GM21423 (cell line): ENCODE results near the gene THEM4.
A peak's percentile ranks its signal among the peaks of the same experiment; 100 is the strongest.
"Not testable (repeated sequence)": the region's sequence is repeated elsewhere in the genome, so short reads cannot be mapped to it uniquely, and the experiment has no call there.

Source experiments
- ATAC-seq: cut with Tn5 transposase; IDR thresholded peaks from one replicate; pipeline ENCODE4 v1.9.1; 2021; ENCODE audit warnings: mild to moderate bottlenecking, moderate library complexity; ENCODE audit not compliant: unreplicated experiment

The THEM4 gene

DNA sequence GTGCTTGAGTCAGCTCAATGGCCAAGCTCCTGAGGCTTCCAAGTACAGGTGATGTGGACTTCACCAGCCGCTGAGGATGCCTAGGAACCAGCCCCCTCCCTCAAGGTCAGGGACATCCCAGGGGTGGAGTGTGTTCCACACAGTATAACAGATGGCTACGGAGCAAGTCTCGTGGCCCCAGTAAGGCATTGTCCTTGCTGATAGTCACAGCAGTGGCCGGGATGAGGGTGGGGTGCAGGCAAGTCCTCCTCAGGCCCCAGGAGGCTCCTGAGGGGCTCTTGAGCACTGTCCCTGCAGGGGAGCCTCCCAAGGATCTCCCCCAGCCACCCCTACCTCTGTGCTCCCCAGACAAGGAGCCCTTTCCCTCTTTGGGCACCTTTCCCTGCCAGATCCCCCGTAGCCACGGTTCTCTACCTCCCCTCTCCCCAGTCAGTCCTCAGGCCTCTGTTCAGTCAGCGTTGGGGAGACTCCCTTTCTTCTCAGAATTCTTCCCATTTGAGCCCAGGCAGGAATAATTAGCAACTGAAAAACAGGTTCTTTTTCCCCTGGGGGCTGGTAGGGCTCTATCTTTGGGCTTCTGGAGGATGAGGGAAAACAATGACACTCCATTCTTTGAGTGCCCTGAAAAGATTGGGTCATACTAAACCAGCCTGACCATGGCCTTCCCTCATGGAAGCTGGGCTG is 48.7 kb downstream of the THEM4 start:
- ATAC-seq, result no peak

DNA sequence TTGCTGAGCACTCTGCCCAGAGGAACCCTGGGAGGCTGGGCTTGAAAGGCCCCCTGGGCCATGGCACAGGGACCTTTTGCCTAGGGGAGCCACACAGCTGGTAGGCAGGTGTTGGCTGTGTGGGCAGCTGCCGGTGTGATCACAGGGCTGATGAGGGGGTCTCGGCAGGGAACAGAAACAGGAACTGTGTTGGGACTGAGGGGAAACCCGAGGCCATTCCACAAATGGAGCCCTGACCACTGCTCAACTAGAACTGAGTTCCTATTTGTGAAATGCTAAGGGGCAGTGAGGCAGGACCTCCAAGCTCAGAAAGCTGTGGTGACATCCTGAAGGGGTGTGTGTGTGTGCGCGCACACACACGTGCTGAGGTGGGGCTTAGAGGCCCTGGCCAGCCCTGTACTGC is 49.4 kb downstream of the THEM4 start:
- ATAC-seq, result no peak

DNA sequence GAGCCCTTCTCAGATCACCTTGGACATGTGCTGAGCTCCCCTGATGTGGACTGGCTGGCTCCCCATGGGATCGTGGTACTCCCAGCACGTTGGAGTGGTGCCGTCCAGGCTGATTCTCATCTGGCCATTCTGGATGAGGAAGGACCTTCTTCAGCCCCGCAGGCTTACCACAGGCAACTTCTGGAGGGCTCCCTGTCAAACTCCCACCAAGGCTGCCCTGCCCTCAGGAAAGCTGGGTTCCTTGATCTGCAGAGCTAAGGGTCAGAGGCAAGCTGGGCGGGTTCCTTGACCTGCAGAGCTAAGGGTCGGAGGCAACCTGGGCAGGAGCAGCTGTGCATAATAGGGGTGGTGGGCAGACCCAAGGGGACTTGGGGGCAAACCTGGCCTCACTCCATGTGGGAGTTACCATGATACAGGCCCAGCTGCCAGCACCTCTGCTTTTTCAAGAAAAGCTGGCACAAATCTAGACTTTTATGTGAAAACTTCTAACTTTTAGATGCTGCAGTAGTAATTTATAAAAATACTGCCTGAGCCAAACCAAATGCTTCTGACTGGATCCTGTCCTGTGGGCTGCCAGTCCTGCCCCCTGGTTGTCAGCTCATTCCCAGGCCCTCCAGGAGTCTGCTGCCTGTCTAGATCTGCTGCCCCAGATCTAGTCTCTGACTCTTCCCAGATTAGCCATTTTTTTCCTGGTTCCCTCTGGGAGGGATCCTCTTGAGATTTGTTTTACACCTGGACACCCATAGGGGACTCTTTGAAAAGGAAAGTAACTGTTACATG is 50.2 kb downstream of the THEM4 start:
- ATAC-seq, result no peak

DNA sequence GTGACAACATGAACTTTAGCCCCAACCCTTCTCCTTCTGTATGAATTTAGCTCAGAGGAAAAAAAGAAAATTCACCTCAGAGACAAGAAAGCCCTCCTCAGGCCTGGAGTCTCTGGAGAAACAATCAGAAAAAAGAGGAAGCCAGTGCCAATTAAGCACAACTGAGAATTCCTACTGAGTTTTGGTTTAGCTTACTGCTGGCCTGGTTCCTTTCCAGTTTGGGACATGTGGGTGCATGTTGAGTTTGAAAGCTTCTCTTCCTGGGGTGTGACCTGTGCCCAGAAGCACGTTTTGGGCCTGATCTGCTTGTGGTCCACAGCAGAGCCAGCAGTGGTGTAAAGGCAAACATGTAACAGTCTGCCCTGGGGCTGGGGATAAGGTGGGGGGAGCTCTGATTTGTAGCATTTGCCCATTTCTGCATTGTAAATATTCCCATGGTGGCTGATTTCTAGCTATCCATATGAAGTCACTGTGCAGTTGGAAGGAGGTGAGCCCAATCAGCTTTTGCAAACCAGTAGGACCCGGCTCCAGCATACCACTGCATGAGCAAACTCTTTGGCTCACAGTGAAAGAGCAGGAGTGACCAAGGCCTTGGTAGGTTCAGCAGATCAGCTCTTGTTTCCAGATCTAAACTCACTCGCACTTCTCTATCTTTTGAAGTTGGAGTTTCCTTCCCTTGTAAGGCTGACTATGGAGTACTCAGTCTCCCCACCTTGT is 51.1 kb downstream of the THEM4 start:
- no peak for ATAC-seq

DNA sequence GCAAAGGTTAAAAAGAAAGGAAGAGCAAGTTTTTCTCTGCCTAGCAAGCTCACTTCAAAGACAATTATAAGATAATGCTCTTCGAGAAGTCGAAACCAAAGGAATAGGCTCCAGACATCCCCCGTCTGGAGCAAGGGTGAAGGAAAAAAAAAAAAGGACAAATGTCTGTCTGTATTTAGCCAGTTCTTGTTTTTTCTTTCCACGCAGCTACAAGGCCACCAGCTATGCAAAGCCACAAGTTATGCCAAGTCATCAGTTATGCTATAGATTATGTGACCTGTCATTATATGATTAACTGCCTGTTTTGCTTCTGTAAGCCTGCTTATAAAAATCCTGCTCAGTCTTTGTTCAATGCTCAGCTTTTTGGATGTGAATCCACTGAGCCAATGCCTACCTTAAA is 53.4 kb downstream of the THEM4 start:
- ATAC-seq, result no peak

DNA sequence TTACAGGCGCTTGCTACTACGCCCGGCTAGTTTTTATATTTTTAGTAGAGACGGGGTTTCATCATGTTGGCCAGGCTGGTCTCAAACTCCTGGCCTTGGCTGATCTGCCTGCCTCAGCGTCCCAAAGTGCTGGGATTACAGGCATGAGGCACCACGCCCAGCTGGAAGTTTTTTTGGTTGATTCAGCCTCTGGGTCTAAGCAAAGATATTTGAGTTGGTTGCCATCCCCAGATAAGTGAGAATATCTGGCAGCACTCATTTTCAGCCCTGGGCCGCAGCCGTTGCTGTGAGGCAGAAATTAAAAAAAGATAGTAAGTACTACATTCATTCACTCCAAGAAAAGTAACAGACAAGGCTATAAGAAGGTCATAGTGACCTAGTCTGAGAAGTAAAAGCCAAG is 53.8 kb downstream of the THEM4 start:
- ATAC-seq, result not testable (repeated sequence)

DNA sequence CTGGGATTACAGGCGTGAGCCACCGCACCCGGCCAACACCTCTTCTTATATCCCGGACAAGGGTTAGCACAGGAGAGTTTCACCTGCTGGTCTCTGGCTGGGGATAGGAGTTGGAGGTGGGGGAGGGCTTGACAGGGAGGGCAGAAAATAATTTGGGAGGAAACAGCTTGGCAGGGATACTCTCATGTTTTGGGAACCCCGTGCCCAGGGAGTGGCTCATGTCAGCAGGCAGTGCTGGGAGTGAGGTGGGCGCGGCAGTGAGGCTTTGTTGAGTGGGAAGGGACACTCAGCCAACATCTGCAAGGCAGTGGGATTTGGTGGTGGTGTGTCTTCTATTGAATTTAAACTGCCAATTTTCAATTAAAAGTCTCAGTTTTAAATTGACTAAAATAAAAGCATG is 54.7 kb downstream of the THEM4 start:
- ATAC-seq, result no peak

DNA sequence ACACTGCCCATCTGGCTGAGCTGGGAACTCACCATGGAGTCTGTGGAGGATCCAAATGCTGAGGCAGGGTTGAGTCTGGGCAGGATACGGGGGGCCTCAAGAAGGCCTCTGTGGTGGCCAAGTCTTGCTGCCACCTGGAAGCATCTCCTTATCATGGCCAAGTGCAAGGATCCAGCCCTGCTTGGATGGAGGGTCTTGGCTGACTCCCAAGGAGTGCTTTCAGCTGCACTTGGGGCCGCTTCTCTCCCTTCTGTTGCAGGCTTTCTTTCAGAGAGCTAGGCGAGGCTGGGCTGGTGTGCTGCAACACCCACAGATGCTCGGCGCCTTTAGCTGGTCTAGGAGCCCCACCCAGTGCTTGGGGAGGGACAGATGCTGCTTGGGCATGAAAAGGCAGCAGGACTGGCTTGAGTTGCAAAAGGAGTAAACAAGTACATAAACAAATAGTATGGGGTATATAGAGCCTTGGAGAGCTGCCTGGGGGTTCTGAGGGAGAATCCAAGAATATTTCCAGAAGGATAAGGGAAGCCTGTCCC is 55.8 kb downstream of the THEM4 start, which contains the start of gene THEM5:
TSS of gene THEM5 (minus strand) at position 302 of the 533 bp plus-strand sequence. CDS start at position 155, 147 bp downstream.
- no peak for ATAC-seq

DNA sequence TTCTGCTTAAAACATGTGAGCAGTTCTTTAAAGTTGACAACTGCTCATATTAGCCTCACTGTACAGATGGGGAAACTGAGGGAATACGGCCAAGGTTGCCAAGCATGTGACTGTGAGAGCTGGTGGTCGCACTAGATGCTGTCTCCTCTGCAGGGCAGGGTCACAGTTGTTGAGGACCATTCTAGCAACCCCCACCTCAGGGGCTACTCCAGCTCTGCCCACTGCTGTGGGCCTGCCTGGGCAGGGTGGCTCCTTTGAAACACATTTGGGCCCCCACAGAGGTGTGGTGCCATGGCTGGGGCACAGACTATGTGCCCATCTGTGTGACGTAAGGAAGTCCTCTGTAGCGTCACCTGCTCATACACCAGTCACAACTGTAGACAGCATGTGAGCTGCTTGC is 56.6 kb downstream of the THEM4 start:
- no peak for ATAC-seq

DNA sequence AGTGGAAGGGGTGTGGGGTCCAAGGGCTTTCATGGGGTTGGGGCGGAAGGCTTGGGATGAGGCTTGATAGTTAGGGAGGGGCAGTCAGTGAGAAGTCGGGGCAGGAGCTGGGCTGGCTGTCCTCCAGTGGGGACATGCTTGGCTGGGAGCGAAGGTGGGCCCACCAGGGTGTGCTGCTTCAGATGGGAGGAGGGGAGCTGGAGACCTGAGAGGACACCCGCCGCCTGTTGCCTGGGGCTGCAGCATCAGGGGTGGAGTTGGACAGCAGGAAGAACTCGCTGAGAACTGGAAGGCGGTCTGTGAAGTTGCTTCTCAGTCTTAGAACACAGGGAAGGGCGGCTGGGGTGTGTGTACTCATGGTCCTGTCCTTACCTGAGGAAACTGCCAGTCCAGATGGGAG is 57.4 kb downstream of the THEM4 start:
- ATAC-seq, result no peak

DNA sequence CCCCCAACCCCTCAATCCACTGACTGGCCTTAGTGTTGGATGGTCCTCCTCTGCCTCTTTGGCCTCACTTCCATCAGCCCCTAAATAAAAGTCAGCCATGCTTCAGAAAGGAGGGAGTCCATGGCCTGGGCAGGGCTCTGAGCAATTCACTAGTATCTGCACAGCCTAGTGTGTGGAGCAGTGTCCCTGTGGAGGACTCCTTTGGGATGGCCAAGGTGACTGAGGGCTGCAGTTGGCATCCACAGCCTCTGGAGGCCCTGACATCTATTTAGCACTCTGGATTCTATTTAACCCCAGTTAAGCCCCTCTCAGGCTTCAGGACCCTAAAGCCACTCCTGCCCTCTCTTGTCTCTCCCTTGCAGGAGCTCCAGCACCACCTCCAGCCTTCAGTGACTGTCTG is 59.4 kb downstream of the THEM4 start:
- ATAC-seq, result no peak

DNA sequence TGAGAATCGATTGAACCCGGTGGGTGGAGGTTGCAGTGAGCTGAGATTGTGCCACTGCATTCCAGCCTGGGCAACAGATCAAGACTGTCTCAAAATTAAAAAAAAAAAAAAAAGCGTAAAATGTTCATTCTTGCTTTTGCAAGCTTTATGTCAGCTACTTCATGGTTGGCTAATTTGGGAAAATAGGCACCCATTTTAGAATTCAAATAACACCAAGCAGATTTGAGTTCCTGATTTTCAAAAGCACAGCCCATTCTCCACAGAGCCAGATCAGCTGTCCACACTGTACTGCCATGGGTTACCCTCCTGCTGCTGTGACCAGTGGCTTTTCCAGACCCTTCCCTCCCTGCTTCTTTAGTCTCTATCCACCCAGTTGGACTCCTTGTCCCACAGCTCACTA is 60.2 kb downstream of the THEM4 start:
- no peak for ATAC-seq

DNA sequence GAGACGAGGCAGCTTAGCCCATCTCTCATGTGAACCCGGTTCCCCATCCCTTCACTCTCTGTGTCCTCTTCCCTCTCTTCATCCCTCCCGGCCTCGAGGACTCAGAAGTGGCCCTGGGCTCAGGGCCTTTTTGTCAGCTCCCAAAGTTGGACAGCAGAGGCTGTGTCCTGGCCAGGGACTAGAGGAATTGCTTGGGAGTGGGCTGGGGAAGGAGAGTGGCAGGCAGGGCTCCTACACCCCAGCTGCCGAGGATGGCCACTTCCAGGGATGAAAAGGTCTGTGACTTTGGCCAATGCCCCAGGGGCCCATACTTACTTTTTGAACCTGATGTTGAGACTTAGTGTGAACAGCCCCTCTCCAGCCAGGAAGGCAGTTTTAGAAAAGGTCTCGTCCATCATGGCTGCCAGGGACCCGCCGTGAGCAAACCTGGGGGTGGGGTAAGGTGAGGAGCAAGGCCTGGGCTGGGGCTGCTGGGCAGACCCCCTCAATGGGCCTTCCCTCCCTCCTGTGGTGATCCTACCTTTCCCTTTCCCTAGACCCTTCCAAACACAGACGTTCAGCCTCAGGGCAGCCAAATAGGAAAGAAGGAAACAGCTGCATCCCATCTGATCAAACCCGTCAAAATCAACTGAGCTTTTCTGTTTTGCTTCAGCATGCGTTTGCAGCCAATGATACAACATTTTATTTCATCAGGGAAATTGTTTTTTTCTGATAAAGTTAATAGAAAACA is 61.3 kb downstream of the THEM4 start:
- ATAC-seq, result no peak

DNA sequence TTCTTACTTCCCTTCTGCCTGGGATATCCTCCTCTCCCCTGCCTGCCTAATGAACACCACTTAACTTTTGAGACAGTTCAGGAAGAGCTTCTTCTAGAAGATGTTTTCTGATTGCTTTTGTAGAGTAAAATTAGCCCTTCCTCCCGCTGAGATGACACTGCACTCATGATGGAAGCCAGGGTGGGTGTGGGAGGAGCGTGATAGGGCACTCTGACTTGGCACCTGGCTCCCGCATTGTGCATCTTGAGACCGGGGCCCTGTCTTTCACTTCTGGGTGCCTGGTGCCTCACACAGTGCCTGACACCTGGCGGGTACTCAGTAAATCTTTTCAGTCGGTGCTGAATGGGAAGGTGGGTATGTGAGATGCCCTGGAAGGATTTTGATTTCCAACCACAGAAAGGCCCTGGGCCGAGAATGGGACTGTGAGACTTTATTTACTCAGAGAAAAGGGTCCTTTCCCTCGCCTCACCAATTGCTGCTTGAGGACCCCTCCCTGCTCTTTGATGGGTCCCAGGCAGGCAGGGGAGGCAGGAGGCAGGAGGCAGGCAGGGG is 62.5 kb downstream of the THEM4 start:
- ATAC-seq, result no peak

DNA sequence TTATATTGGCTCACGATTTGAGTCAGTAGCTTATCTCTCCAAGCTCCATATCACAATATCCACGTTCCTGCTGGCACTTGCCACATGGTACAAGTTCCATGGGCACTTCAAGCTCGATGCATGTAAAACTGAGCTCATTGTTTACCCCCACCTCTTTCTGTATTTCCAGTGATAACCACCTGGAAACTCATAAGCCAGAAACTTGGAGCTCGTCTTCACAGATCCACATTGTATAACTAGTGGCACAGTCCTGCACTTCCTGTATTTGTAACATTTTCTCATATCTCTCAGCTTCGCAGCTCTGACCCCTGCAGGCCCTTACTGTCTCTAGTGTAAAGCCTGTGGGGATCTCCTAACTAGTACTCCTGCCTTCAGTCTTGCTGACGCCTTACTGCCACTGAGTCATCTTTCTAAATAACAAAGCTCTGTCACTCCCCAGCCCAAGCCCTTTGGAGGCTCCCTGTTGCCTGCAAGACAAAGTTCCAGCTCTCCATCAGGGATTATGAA is 63.2 kb downstream of the THEM4 start:
- no peak for ATAC-seq

DNA sequence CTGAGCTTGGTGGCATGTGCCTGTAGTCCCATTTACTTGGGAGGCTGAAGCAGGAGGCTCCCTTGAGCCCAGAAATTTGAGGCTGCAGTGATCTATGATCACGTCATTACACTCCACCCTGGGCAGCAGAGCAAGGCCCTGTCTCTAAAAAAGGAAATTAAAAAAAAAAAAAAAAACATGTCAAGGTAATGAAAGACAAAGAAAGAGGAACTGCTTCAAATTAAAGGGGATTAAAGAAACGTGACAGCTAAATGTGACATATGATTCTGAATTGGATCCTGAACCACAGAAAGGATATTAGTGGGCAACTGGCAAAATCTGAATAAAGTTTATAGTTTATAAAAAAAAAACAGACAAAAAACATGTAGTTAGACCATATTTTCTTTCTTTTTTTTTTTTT is 65.9 kb downstream of the THEM4 start:
- no peak for ATAC-seq

DNA sequence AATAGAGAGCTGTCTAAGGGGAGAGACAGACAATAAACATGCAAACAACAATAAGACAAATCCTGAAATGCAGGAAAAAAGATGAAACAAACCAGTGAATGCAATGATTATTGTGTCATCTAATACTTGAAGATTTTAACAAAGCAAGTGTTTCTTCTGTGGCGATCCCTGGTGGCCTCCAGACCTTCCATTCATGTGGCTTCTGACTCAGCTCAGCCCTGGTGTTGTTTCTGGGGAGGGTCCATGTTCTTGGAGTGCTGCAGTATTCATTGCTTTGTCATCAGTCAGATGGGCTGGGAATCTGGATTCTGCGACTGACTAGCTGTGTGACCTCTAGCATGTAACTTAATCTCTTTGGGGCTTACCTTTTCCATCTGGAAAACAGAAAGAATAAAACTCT is 68.2 kb downstream of the THEM4 start:
- ATAC-seq, result no peak

DNA sequence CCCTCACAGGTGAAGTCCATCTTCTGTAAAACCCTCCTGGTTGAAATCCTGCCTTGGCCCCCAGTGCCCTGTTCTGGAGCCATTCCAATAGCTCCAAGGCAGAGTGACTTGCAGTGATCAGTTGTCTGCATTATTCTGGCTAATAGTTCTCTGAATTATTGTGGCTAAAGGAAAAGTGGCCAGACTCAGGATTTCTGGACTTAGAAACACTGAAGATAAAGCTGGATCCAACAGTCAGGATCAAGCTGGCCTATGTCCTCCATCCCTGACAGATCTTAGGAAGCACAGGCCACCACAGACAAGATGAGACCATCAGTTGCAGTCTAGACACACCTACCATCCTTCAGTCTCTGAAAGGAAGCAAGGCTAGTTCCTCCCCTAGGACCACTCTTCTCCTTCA is 68.9 kb downstream of the THEM4 start:
- no peak for ATAC-seq

DNA sequence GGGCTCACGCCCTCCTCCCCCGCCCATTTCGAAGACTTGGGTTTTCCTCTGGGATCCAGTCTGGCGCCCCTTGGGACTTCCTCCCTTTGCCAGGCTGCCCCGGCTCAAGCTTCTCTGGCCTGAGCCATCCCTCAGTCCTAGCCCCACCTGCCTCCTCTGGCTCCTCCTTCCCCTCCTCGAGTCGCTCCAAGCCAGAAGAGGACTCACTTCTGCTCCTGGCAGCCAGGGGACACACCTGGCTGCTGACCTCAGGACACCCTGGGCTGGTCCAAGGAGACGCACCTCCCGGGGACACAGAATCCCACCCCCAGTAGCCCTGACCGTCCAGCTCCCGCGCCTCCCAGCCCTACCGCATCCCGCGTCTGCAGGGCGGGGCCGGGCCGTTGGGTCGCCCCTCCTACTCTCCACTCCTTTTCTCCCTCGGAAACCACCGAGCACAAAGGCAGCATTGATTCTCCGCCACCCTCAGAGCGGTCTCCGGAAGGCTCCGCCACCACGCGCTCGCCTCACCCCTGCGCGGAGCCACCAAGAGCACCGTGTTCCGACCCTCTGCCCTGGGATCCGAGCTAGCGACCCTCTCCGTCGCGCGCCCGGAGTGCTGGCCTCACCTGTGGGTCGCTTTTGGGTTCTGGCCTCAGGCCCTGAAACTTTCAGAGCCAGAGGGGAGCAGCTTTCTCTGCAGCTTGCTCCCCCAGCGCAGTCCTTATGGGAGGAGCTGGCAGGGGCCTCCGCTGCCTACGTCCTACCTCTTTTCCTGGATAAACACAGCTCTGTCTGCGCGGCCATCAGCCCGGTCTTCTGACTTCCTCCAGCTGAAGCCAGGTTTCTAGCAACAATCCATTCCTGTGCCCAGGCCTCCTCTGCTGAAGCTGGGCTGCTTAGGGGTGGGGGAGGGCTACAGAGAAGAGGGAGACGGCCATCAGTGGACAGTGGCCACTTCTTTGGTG is 69.6 kb downstream of the THEM4 start, which contains the start of gene C2CD4D:
TSS of gene C2CD4D (minus strand) at position 364 of the 947 bp plus-strand sequence. CDS start 831 bp downstream, outside the sequence.
- ATAC-seq, result peak; percentile 42
